GM18502 (cell line): ENCODE results near the gene TRA2A.
"Not testable (repeated sequence)": the region's sequence is repeated elsewhere in the genome, so short reads cannot be mapped to it uniquely, and the experiment has no call there.

Experiments used
- ATAC-seq: cut with Tn5 transposase; IDR thresholded peaks from one replicate; pipeline ENCODE4 v1.9.1; 2021; ENCODE audit warnings: mild to moderate bottlenecking; ENCODE audit not compliant: unreplicated experiment, poor library complexity

TRA2A gene

GRCh38 chr7:23531794-23532489 lies at the start of gene TRA2A:
Gene TRA2A, minus strand, starts transcription at chr7:23531981. Its CDS starts 157 bp downstream, at chr7:23531824.
- ATAC-seq, result peak; percentile 89

- peak; percentile 76 for ATAC-seq
Measured at GRCh38 chr7:23570592-23571200, 38.9 kb upstream of the TRA2A start.

- ATAC-seq, result no peak
Measured at GRCh38 chr7:23558303-23558702, 26.5 kb upstream of the TRA2A start.

- no peak for ATAC-seq
Measured at GRCh38 chr7:23547662-23548061, 15.9 kb upstream of the TRA2A start.

- ATAC-seq, result peak; percentile 66
Measured at GRCh38 chr7:23546897-23547572, 15.3 kb upstream of the TRA2A start.

- no peak for ATAC-seq
Measured at GRCh38 chr7:23545493-23545892, 13.7 kb upstream of the TRA2A start.

- peak; percentile 75 for ATAC-seq
Measured at GRCh38 chr7:23544913-23545354, 13.2 kb upstream of the TRA2A start.

GRCh38 chr7:23542752-23543151 lies 11.0 kb upstream of the TRA2A start:
- no peak for ATAC-seq

- ATAC-seq, result no peak
Measured at GRCh38 chr7:23539494-23539907, 7.7 kb upstream of the TRA2A start.

- no peak for ATAC-seq
Measured at GRCh38 chr7:23538301-23538700, 6.5 kb upstream of the TRA2A start.

GRCh38 chr7:23533238-23533604 lies 1.4 kb upstream of the TRA2A start:
- ATAC-seq, result no peak

GRCh38 chr7:23532490-23533237 lies 883 bp upstream of the TRA2A start:
- no peak for ATAC-seq

GRCh38 chr7:23531050-23531793 lies 559 bp downstream of the TRA2A start:
- peak; percentile 24 for ATAC-seq

- ATAC-seq, result no peak
Measured at GRCh38 chr7:23530405-23530804, 1.4 kb downstream of the TRA2A start.

GRCh38 chr7:23529262-23529859 lies 2.4 kb downstream of the TRA2A start:
- no peak for ATAC-seq

- not testable (repeated sequence) for ATAC-seq
Measured at GRCh38 chr7:23525611-23526010, 6.2 kb downstream of the TRA2A start.

- ATAC-seq, result no peak
Measured at GRCh38 chr7:23524473-23524872, 7.3 kb downstream of the TRA2A start.

GRCh38 chr7:23523486-23524075 lies 8.2 kb downstream of the TRA2A start:
- peak; percentile 66 for ATAC-seq

- no peak for ATAC-seq
Measured at GRCh38 chr7:23520582-23520981, 11.2 kb downstream of the TRA2A start.
